OCI-LY1 (cell line): ENCODE results near the gene ADD1.

ENCODE experiments used
- H2AFZ ChIP-seq: fragments of 200-600 bp; sonication (generic), shearing (Covaris generic); 2 replicates; pipeline ENCODE4 v1.6.0; 2014; ENCODE audit warnings: antibody characterized with exemption, mild to moderate bottlenecking, low read length
- H3F3A ChIP-seq: fragments of 200-600 bp; sonication (generic), shearing (Covaris generic); 2 replicates; pipeline ENCODE4 v1.6.0; 2014; ENCODE audit warnings: mild to moderate bottlenecking, antibody characterized with exemption, low read length, moderate library complexity; ENCODE audit not compliant: insufficient read depth
- H3K27ac ChIP-seq: fragments of 200-600 bp; sonication (generic); 2 replicates; pipeline ENCODE4 v1.5.1; 2014; ENCODE audit warnings: low read length, mixed run types, mild to moderate bottlenecking, low read depth; ENCODE audit not compliant: poor library complexity, severe bottlenecking
- H3K27me3 ChIP-seq: fragments of 200-600 bp; sonication (generic); 2 replicates; pipeline ENCODE4 v1.6.0; 2014; ENCODE audit warnings: antibody characterized with exemption, mild to moderate bottlenecking, low read length, moderate library complexity; ENCODE audit not compliant: insufficient read depth
- H3K36me3 ChIP-seq: fragments of 200-600 bp; sonication (generic); 2 replicates; pipeline ENCODE4 v1.6.1; 2014; ENCODE audit warnings: mild to moderate bottlenecking, antibody characterized with exemption, low read length, moderate library complexity, mixed read lengths; ENCODE audit not compliant: insufficient read depth
- H3K4me1 ChIP-seq: fragments of 200-600 bp; sonication (generic); 2 replicates; pipeline ENCODE4 v1.5.1; 2014; ENCODE audit warnings: mild to moderate bottlenecking, low read length, moderate library complexity; ENCODE audit not compliant: insufficient read depth, severe bottlenecking
- H3K4me2 ChIP-seq: fragments of 200-600 bp; sonication (generic), shearing (Covaris generic); 2 replicates; pipeline ENCODE4 v1.6.1; 2014; ENCODE audit warnings: low read length
- H3K4me3 ChIP-seq: fragments of 200-600 bp; sonication (generic); 2 replicates; pipeline ENCODE4 v1.5.1; 2014; ENCODE audit warnings: low read length, low read depth, mild to moderate bottlenecking, mixed read lengths; ENCODE audit not compliant: poor library complexity, severe bottlenecking
- H3K79me2 ChIP-seq: fragments of 200-600 bp; shearing (Covaris generic); 2 replicates; pipeline ENCODE4 v1.6.1; 2016; ENCODE audit warnings: mixed run types, low read length, mixed read lengths; ENCODE audit not compliant: insufficient read depth
- H3K9ac ChIP-seq: fragments of 200-600 bp; sonication (generic), shearing (Covaris generic); 2 replicates; pipeline ENCODE4 v1.6.1; 2014; ENCODE audit warnings: mild to moderate bottlenecking, low read length, mixed read lengths
- H3K9me2 ChIP-seq: fragments of 200-600 bp; sonication (generic), shearing (Covaris generic); 2 replicates; pipeline ENCODE4 v1.6.1; 2014; ENCODE audit warnings: low read depth, mild to moderate bottlenecking, low read length, mixed read lengths
- H3K9me3 ChIP-seq: fragments of 200-600 bp; shearing (Covaris generic); 2 replicates; pipeline ENCODE4 v1.6.1; 2014; ENCODE audit warnings: low read length, mixed read lengths
- H4K20me1 ChIP-seq: fragments of 200-600 bp; sonication (generic), shearing (Covaris generic); 2 replicates; pipeline ENCODE4 v1.6.0; 2016; ENCODE audit warnings: mild to moderate bottlenecking, low read length; ENCODE audit not compliant: insufficient read depth
- EZH2 ChIP-seq: fragments of 200-600 bp; sonication (generic), shearing (Covaris generic); IDR thresholded peaks from 2 replicates; pipeline ENCODE4 v1.8.0; 2017; ENCODE audit warnings: borderline replicate concordance, mixed run types, mild to moderate bottlenecking, antibody characterized with exemption, low read length, moderate library complexity, mixed read lengths
- TF ChIP-seq, protein P1 (sequence below): fragments of 200-600 bp; sonication (generic), shearing (Covaris generic); IDR thresholded peaks from 2 replicates; pipeline ENCODE4 v1.5.1; 2017; ENCODE audit warnings: mild to moderate bottlenecking, antibody characterized with exemption, low read length, moderate library complexity, mixed read lengths

Gene ADD1

DNA sequence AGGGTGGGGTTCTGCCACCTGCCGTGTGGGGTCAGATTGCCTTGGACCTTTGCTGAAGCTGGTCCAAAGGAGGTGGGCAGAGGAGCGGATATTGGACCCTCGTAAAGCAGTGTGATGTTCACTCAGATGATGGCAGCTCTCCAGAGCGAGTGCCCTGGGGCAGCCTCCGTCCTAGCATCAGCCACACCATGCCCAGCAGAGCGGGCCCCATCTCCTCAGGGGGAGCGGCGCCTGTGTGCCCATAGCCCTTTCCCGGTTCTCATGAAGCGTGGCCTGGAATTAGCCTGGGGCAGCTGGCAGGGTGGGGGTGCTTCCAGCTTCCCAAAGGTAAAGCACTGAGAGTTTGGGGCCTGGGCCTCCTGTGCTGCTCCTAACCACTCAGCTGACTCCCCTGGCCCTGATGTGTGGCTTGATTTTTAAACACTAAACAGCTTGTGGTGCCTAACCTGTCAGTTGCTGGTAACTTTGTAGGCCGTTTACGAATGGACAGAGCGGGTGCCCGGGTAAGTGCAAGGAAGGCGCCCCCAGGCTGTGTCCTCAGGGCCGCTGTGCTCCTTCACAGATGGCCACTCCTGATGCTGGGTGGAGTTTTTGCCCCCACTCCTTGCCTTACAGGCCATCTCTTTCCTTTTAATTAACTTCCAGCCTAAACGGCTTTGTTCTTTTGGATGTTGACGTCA, 83.5 kb downstream of the ADD1 start:
- no peaks in the 10 kb centered on the region for H3F3A ChIP-seq
- H3K4me2 ChIP-seq = no peak overlapping the region
- no peak for TF ChIP-seq EZH2
- TF ChIP-seq, protein P1, sequence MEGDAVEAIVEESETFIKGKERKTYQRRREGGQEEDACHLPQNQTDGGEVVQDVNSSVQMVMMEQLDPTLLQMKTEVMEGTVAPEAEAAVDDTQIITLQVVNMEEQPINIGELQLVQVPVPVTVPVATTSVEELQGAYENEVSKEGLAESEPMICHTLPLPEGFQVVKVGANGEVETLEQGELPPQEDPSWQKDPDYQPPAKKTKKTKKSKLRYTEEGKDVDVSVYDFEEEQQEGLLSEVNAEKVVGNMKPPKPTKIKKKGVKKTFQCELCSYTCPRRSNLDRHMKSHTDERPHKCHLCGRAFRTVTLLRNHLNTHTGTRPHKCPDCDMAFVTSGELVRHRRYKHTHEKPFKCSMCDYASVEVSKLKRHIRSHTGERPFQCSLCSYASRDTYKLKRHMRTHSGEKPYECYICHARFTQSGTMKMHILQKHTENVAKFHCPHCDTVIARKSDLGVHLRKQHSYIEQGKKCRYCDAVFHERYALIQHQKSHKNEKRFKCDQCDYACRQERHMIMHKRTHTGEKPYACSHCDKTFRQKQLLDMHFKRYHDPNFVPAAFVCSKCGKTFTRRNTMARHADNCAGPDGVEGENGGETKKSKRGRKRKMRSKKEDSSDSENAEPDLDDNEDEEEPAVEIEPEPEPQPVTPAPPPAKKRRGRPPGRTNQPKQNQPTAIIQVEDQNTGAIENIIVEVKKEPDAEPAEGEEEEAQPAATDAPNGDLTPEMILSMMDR = no peak
- H3K4me3 ChIP-seq = no peak overlapping the region
- H3K27me3 ChIP-seq = no peaks in the 10 kb centered on the region
- no peak overlapping the region for H3K27ac ChIP-seq
- no peaks in the 10 kb centered on the region for H3K79me2 ChIP-seq
- H2AFZ ChIP-seq = no peak overlapping the region
- H3K9me3 ChIP-seq = no peaks in the 10 kb centered on the region
- H4K20me1 ChIP-seq = no peaks in the 10 kb centered on the region
- H3K4me1 ChIP-seq = peaks cover 31% of the 10 kb centered on the region
- H3K36me3 ChIP-seq = peaks cover 16% of the 10 kb centered on the region; the same call in 1 of the 2 replicates
- no peaks in the 10 kb centered on the region for H3K9me2 ChIP-seq
- no peak overlapping the region for H3K9ac ChIP-seq

DNA sequence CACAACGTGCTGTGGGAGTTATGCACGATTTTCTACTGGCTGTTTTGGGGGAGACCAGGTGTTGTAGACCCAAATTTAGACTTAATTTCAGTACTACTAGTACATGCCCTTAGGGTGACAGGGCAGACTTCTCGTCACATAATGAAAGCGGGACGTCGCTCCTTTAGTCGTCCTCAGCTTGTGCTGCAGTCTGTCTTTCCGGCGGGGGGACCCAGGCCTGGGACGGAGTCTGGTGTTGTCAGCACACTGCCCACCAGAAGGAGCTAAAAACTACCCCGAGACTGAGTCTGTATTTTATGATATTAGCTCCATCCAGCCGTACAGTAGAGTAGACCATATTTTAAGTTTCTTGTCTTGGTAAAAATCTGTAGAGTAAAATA, 84.0 kb downstream of the ADD1 start:
- Histone ChIP-seq H3K79me2 (no peaks in the 10 kb centered on the region), H4K20me1 (no peaks in the 10 kb centered on the region), H3K27ac (no peak overlapping the region), H3K9me3 (no peaks in the 10 kb centered on the region), H3K4me2 (no peak overlapping the region), H3K9me2 (no peaks in the 10 kb centered on the region), H3K9ac (no peak overlapping the region), H3K27me3 (no peaks in the 10 kb centered on the region), H2AFZ (no peak overlapping the region), H3K36me3 (peaks cover 16% of the 10 kb centered on the region; the same call in 1 of the 2 replicates), H3K4me1 (peaks cover 31% of the 10 kb centered on the region), H3K4me3 (no peak overlapping the region), H3F3A (no peaks in the 10 kb centered on the region)
- no peak for TF ChIP-seq EZH2
- TF ChIP-seq, protein P1 = no peak

DNA sequence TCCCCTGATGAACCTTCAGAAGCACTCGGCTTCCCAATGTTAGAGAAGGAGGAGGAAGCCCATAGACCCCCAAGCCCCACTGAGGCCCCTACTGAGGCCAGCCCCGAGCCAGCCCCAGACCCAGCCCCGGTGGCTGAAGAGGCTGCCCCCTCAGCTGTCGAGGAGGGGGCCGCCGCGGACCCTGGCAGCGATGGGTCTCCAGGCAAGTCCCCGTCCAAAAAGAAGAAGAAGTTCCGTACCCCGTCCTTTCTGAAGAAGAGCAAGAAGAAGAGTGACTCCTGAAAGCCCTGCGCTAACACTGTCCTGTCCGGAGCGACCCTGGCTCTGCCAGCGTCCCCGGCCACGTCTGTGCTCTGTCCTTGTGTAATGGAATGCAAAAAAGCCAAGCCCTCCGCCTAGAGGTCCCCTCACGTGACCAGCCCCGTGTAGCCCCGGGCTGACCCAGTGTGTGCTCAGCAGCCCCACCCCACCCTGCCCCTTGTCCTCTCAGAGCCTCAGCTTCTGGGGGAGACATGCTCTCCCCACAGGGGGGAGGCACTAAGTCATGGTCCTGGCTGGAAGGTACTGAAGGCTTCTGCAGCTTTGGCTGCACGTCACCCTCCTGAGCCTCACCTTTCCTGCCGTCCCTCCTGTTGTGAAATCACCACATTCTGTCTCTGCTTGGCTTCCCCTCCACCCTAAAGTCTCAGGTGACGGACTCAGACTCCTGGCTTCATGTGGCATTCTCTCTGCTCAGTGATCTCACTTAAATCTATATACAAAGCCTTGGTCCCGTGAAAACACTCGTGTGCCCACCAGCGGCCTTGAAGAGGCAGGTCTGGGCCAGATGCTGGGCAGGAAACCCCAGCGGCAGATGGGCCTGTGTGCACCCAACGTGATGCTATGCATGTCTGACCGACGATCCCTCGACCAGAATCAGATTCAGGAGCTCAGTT, 84.9 kb downstream of the ADD1 start:
- H3K9me2 ChIP-seq = no peaks in the 10 kb centered on the region
- no peaks in the 10 kb centered on the region for H3K9me3 ChIP-seq
- TF ChIP-seq EZH2 = no peak
- TF ChIP-seq, protein P1 = no peak
- no peak overlapping the region for H3K4me3 ChIP-seq
- H3K4me1 ChIP-seq = peaks cover 34% of the 10 kb centered on the region
- no peaks in the 10 kb centered on the region for H3K27me3 ChIP-seq
- H3F3A ChIP-seq = no peaks in the 10 kb centered on the region
- H3K79me2 ChIP-seq = no peaks in the 10 kb centered on the region
- no peak overlapping the region for H3K9ac ChIP-seq
- no peak overlapping the region for H3K27ac ChIP-seq
- no peak overlapping the region for H3K4me2 ChIP-seq
- H3K36me3 ChIP-seq = peaks cover 16% of the 10 kb centered on the region; the same call in 1 of the 2 replicates
- no peak overlapping the region for H2AFZ ChIP-seq
- no peaks in the 10 kb centered on the region for H4K20me1 ChIP-seq
